Cardiac septum (tissue), 1 donor: ENCODE results near the gene ABTB2. TPM values are rescaled to one million over a fixed set of nuclear protein-coding genes. Genes with fewer than 3 reads are reported as not detected.

ENCODE experiments used
- DNase-seq: peaks from one replicate; pipeline ENCODE4 v3.0.0-alpha.2; 2020; ENCODE audit warnings: low spot score
- intact Hi-C: fragments of 100-400 bp; cut with DNase I; formaldehyde crosslinking; loops from one replicate; pipeline ENCODE4 v1.14.0; 2022
- total RNA-seq: library from RNA; stranded (reverse); fragmentation: NEBNext Ultra II Directional; extraction: Animal tissue kit (Norgen Biotek cat#: 25700); gene quantifications from one replicate; pipeline ENCODE4 v1.2.1, GENCODE V29; 2021
- donor health status: DM: no; HTN: no; CAD: no.

The ABTB2 gene
- total RNA-seq, 1 donor from 2014 or later, result 27.9 TPM

DNA sequence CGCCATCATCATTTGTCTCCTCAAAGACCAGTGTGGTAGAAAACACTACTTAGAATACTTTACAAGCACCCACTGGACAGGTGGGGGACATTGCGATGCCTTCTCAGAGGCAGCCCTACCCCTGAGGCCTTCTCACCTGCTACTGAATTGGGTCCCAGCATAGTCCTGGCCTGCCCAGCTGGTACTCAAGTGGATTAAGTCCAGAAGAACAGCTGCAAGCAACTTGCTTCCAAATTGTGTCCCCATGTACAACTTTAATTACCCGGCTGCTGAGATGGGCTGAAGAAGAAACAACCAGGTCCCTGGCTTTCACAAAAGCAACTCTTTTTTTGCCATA lies 12.3 kb downstream of the ABTB2 start:
- DNase-seq, result no peak
- intact Hi-C loops, result no loop called here

DNA sequence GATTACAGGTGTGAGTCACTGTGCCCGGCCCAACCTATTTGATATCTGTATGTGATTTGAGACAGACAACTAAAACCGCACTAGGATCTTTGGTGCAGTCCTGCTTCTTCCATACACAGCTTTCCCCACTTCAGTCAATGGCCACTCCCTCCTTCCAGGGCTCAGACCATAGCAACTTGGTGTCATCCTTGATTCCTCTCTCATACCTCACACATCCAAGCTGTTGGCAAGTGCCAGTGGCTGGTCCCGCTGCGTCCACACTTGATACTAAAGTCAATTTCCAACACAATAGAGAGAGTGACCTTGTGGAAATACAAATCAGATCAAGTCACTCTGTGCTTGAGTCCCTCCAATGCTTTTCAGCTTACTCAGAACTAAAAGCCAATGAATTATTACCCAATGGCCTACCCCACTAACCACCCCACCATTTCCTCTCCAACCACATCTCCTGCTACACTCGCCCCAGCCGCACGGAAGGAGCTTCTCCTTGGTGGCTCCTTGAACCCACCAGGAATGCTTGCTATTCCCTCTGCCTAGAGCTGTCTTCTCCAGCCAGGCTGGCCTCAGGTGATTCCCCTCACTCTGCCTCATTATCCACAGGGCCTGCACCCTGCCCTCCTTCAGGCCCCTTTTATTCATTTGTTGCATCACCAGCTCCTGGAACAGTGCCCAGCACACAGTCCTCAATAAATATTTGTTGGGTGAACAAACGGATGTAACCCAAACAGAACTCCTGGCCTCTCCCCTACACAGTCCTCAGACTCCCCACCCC lies 12.9 kb downstream of the ABTB2 start:
- no peak for DNase-seq
- intact Hi-C loops, result no loop called here

DNA sequence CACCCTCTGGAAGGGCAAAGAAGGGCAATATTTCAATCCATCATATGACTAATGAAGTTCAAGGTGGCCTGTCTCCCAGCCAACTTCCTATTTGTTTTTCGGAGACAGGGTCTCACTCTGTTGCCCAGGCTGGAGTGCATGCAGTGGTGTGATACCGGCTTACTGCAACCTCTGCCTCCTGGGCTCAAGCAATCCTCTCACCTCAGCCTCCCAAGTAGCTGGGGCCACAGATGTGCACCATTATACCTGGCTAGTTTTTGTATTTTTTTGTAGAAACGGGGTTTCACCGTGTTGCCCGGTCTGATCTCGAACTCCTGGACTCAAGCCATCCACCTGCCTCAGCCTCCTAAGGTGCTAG lies 13.4 kb downstream of the ABTB2 start:
- intact Hi-C loops, result no loop called here
- no peak for DNase-seq

DNA sequence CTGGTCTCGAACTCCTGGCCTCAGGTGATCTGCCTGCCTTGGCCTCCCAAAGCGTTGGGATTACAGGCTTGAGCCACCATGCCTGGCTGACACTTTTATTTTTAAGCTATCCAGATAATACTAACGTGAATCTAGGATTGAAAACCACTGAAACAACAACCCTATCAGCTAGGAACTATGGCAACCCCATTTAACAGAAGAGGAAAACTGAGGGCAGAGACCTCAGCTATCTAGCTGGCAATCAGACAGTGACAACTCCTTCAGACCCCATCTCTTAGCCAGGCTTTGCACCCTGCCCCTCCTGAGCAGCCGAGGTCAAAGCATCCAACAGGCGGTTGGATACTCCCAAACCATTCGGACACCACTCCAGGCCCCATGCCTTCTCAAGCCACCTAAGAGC lies 14.1 kb downstream of the ABTB2 start:
- no peak for DNase-seq
- intact Hi-C loops, result no loop called here

DNA sequence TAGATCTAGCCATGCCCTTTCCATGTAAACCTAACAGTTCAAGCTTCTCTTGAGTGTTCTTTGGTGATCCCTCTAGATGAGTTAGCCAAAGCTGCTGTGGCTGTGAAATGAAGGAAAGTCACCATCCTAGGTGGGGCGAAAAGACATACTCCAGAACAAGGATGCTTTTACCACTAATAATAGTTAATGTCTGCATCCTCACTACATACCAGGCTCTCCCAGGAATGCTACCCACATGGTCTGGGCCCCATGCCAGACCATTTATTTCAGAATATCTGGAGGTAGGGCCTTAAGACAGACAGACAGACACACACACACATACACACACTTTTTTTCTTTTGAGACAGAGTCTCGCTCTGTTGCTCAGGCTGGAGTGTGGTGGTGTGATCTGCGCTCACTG lies 14.7 kb downstream of the ABTB2 start:
- intact Hi-C loops, result no loop called here

DNA sequence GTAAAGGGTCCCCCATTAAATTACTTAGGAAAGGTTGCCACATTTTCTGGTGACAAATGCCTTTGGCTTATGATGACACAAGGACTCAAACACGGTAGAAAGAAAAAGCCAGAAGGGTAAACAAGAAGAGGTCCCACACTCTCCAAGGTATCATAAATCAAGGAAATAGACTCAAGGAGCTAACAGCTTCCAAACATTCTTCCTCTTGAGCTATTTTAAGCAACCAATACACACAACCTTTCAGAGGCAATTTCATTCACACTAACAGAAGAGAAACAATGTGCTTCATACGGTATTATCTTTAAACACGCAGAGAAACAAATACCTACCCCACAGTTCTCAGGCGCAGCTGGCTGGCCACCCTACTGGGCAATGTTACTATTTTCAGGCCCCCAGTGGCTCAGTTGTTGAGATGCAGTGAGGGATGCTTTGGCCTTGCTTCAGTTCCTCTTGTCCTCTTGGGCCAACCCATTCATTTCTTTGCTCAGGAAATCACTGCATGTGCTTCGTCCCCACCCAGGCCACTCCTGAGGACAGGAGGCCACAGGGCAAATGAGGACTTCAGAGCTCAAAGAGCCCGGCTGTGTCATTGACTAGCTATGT lies 15.8 kb downstream of the ABTB2 start:
- intact Hi-C loops, result no loop called here
- DNase-seq, result no peak

More for the DNA sequence above, 14.7 kb downstream of the ABTB2 start:
- no peak for DNase-seq

DNA sequence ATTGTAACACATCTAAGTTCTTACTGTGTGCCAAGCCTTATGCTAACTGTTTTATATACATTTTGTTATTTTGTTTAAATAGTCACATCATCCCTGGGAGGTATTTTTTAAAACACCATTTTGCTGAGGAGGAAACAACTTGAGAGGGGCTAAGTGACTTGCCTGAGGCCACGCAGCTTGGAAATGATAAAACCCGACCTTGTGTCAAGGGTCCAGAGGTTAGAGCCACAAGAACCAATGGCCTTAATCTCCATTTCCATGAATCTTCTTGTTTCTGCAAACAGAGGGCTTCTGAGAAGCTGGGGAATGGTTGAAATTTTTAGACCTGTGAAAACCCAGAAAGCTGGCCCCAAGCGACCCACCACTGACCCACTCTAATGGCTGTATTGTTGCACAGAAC lies 16.7 kb downstream of the ABTB2 start:
- intact Hi-C loops, result no loop called here
- no peak for DNase-seq

DNA sequence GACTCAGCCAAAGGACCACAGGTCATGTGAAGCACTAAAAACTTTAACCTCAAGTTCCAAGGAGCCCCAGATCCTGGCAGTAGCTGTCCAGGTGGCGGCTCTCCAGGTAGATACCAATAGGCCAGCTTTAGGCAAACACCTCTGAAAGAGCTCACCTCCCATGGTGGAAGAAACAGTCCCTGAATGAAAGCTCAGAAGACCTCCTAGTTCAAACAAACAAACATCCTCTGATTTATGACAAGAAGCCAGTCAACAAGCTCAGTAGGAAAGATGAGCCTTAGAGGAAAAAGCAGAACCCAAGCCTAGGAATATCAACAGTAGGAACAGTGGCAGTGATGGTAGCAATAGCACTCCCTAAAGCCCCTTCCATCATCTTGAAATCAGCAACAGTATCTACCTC lies 17.2 kb downstream of the ABTB2 start:
- no peak for DNase-seq
- intact Hi-C loops, result no loop called here

DNA sequence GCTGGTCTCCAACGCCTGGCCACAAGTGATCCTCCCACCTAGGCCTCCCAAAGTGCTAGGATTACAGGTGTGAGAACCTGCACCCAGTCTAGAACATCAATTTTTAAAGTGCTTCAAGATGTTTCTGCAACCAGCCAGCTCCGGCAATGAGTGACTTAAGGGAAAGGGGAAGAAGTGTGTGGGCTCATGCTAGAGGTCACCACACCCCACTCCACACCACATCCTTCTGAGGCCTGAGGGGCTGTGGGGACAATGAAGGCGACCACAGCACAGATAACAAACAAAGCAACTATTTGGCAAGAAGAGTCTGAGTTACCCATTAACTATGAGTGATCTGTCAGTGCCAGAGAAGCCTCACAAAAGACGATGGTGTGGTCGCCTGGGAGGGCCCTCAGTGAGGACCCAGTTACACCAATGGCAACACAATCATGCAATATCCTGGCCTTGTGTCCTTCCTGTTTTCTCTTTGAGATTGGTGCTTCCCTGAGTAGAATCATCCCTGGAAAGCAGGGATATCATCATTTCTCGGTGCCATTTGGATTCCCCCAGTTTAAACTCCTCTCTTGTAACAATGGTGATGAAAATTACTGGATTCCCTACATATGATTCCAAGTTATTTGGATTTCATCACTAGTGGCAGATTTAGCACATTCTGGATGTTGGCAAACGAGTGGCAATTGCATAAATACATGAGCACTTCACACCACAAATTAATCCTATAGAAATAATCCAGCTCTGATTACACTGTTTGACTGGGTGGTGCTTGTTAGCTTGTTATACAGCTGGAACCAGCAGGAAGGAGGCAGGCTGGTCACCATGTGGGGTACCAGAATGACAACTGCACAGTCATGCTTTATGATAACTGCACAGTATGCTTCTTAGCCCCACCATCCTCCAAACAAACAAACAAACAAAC lies 18.4 kb downstream of the ABTB2 start:
- intact Hi-C loops, result no loop called here
- DNase-seq, result no peak

DNA sequence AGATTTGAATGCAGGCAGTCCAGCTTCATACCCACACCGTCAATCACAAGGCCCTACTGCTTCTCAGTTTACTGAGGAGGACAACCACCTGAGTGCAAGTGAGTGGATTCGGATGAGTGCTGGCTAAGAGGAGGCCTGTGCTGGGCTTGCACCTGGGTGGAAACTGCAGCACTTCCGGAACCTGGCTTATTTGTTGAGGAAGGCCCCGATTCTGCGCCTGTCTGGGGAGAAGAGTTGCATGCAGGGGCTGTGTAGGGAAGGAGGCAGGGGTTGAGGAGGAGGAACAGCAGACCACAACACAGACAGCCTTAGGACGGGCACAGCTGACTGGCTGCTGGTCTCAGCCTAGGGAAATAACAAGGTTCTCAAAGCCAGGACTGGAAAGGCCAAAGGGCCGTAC lies 20.8 kb downstream of the ABTB2 start:
- intact Hi-C loops, result no loop called here
- no peak for DNase-seq

DNA sequence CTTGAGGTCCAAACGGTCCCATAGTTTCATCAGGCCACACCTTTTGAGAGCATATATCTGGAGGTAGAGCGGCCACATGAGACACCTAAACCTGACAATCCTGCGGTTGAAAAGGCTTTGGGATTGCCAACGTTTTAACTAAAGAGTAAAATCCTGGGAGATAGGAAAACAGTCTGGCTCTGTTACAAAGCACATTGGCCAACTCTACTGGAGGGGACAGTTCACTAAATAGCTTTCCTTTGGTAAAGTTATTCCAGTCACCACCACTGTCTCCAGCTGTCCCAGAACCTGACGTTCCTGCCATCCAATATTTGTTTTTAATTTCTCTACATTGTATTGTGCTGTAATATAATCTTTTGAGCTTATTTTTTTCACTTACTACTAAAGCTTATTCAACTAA lies 22.0 kb downstream of the ABTB2 start:
- DNase-seq, result no peak
- intact Hi-C loops, result no loop called here

DNA sequence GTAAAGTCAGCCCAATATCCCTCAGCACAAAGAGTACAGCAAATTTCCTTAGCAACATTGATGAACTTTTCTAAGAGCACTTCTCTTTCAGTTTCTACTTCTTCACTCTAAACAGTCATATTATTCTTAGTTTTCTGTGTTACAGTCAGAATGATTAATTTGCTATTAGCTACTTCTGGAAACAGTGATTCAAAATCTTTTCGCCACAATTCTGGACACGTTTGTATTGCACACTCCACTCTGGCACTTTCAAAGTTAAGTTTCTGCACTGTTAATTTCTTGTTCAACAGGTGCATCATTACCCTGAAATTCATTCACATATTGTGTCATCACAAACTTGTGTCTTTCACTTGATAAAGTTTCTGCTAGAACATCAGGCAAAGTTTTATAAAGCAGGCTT lies 22.5 kb downstream of the ABTB2 start:
- intact Hi-C loops, result no loop called here
- DNase-seq, result no peak

DNA sequence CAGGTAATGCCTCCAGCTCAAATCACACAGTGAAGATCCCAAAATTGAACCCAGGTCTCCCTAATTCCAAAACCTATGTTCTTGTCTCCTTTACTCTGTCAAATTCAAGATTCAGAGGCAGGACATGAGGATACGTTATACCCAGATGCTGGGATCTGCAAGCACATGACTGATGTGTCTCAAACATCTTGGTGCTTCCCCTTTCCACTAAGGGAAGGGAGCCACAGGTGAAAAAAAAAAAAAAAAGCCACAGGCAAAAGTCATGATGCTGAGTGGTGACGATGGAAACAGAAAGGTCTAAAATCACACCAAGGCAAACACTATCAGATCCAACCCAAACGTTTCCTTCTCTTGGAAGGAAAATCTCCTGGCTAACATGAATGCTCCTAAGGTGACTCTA lies 24.0 kb downstream of the ABTB2 start:
- no peak for DNase-seq
- intact Hi-C loops, result no loop called here

DNA sequence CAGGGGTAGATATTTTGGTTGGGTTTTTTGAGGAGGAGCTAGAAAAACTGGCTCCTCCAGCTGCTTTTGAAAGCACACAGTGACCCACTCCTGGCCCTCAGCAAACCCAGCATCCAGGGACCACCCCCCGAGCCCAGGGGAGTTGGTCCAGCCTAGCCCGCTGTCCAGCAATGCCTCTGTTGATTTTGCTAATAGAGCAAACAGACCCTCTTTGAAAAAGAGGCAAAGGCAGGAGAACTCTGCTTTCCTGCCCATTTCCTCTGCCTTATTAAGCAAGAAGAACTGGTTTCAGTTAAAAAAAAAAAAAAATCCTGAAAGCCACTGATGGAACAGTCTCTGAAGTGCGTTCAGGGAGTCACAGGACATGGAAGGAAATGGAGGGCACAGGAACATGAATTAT lies 25.3 kb downstream of the ABTB2 start:
- intact Hi-C loops, result no loop called here
- DNase-seq, result no peak

DNA sequence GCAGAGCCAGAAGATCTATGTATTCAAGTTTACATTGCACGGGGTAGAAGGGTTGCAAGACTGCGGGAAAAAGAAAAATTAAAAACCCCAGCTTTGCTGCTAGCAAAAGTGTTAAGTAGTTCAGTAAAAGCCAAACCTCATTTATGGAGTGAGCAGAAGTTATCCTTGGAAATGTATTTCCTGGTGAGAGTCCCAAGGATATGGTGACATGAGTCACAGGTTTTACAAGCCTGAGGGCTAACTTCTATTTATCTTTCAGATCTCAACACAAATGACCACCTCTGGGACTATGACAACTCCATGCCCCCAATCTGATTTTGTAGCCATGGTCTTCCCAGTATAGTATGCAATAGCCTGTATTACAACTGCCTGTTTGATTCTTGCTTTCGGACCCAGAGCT lies 26.1 kb downstream of the ABTB2 start:
- intact Hi-C loops, result no loop called here
- DNase-seq, result no peak

DNA sequence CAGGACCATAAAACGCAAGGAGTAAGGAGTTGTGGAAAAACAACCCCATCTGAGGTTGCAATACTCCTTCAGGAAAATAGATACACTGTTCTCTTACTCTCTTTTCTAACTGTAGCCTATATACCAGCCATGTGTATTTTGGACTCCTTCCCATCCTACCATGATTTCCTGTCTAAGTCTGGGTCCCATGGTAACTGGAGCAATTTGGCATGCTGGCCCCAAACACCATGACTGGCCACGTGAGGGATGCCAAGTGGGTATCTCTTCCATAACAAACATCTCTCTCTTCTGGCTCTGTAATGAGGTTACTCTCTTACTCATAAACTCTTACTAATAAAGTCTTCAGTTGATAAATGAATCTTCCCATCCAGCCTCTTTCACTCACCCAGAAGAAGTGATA lies 26.5 kb downstream of the ABTB2 start:
- intact Hi-C loops, result no loop called here
- DNase-seq, result no peak

DNA sequence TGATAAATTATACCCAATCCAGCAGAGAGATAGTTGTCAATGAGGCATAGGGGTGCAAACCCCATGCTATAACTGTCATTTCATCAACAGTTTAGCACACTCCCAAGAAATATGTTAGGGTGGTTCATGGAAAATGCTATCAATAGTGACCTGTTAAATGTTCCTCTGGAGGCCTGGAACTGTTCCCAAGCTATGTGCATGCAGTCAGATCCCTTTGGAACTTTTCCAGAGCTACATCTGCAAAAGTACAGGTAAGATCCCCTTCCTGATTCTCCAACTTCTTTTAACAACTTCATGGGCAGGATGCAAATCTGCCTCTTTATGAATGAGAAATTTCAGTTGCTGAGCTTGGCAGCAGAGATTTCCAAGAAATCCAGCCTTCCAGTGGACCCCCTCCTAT lies 27.2 kb downstream of the ABTB2 start:
- intact Hi-C loops, result no loop called here

DNA sequence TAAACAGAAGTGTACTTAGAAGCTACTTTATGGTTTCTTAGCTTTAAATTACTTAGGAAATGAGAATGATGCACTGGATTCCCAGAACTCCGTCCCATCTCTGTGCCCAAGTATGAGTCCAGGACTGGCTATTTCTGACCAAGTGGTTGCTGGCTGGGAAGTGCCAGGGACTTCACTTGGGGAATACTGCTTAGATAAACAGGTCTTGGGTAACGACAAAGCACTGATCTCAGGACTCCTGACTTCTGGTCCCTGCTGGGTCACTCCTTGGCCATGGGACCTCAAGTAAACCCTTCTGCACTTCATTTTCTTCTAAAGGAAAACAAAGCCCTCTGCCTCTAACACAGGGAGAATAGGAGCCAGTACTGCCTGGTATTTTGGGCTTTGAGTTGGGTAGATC lies 27.9 kb downstream of the ABTB2 start:
- no peak for DNase-seq
- intact Hi-C loops, result no loop called here

More for the DNA sequence above, 27.2 kb downstream of the ABTB2 start:
- DNase-seq, result no peak

DNA sequence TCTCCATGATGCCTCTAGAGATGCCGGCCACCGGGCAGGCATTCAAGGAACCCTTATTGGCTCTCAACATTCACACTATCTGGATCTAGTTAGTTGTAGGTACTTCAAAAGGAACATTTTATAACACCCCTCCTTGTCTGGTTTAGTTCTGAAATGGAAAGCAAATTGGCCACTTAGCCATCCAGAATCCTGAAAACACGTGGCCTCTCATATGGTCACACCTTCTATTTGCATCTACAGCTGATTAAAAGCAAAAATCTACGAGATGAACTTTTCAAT lies 29.2 kb downstream of the ABTB2 start:
- no peak for DNase-seq
- intact Hi-C loops, result no loop called here

DNA sequence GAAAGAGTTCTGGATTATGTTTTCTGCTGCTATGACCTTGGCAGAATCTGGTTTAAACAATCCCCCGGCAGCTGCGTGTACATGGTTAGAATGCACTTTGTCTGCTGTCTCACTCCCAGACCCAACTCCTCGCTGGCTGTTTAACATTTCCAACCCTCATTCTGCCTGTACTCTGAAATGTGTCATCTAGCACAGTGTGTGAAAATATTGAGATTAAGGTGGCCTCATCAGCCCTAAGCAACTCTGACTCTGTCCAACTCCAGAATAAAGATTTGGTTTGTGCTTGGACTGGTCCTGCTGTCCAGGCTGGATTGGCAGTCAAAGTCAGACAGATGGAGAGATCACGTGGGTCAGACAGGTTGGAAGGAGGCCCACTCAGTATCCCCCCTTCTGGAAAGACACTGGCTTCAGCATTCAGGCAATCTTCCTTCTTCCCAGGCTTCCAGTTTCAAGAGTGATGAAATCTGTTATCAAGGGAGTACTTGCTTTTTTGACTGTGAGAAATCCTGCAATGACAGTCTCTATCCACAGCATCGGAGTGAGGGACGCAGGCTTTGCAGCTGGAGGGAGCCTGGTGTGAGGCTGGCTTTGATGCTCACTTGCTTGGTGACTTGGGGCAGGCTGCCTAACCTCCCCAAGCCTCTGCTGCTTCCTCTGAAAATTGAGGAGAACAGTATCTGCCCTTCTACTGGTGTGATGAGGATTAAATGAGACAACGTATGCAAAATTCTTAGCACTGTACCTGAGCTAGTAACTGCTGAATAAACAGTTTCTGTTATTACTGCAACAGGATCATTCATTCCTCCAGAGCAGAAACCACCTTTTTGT lies 29.8 kb downstream of the ABTB2 start:
- intact Hi-C loops, result no loop called here
- DNase-seq, result no peak
